ENCODE data around the gene HEATR5B. TPM values are rescaled to one million over a fixed set of nuclear protein-coding genes. Genes with fewer than 3 reads are reported as not detected.

The HEATR5B gene
- total RNA-seq, 1 experiment from 2014 or later, result 13.1 TPM

DNA sequence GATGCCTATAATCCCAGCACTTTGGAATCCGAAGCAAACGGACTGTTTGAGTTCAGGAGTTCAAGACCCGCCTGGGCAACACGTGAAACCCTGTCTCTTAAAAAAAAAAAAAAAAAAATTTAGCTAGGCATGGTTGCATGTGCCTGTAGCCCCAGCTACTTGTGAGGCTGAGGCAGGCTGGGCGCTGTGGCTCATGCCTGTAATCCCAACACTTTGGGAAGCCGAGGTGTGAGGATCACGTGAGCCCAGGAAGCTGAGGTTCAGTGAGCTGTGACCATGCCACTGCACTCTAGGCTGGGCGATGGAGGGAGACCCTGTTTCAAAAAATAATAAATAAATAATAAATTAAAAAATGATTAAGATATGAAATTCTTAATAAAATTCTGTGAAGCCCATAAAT, 108.9 kb downstream of the HEATR5B start:
- TF ChIP-seq, protein P1, sequence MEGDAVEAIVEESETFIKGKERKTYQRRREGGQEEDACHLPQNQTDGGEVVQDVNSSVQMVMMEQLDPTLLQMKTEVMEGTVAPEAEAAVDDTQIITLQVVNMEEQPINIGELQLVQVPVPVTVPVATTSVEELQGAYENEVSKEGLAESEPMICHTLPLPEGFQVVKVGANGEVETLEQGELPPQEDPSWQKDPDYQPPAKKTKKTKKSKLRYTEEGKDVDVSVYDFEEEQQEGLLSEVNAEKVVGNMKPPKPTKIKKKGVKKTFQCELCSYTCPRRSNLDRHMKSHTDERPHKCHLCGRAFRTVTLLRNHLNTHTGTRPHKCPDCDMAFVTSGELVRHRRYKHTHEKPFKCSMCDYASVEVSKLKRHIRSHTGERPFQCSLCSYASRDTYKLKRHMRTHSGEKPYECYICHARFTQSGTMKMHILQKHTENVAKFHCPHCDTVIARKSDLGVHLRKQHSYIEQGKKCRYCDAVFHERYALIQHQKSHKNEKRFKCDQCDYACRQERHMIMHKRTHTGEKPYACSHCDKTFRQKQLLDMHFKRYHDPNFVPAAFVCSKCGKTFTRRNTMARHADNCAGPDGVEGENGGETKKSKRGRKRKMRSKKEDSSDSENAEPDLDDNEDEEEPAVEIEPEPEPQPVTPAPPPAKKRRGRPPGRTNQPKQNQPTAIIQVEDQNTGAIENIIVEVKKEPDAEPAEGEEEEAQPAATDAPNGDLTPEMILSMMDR (IDR thresholded peaks at IDR 0.05; ENCODE audit: unreplicated experiment), result no peak
- no peaks in the 10 kb centered on the region for H3K9me3 Mint-ChIP-seq (ENCODE audit: low read depth, unreplicated experiment)
- no peaks in the 10 kb centered on the region for H3K27me3 Mint-ChIP-seq (ENCODE audit: unreplicated experiment)
- no peak for DNase-seq
- H3K36me3 Mint-ChIP-seq (ENCODE audit: insufficient read depth, unreplicated experiment), result peaks cover 10% of the 10 kb centered on the region
- no peaks in the 10 kb centered on the region for H3K4me1 Mint-ChIP-seq (ENCODE audit: low read depth, unreplicated experiment)
- no peak overlapping the region for H3K27ac Mint-ChIP-seq (ENCODE audit: unreplicated experiment)
- intact Hi-C loops (cut with micrococcal nuclease; ENCODE audit: unreplicated experiment), result no loop called here
- CTCF ChIA-PET, result interaction anchor here (0.6 to 1.0 kb wide), 3 partner anchors 24 to 155 kb away, joined by 3 to 4 read pairs (median 3); no protein-coding TSS in a partner anchor
- no peak overlapping the region for H3K4me3 Mint-ChIP-seq (ENCODE audit: low read depth, unreplicated experiment)
- no TSS peak for BruUV-seq (replicated peaks)

DNA sequence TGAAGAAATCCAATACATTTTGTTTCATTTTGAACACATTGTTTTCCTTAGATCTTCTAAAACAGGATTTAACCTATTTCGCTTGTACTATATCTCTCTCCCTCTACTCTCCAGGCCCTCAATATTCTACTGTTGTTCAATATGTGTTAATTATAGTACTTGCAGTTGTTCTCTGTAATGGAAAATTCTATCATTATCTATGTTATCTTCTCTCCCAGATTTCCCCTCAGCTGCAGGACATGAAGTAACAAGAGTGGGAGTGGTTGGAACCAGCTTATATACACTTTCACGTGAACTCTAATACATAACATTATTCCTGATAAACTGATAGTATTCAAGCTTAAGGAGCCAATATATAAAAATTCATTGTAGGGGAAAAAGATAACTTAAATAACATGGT, 110.9 kb downstream of the HEATR5B start:
- H3K9me3 Mint-ChIP-seq (ENCODE audit: low read depth, unreplicated experiment), result no peaks in the 10 kb centered on the region
- intact Hi-C loops (cut with micrococcal nuclease; ENCODE audit: unreplicated experiment), result no loop called here
- H3K36me3 Mint-ChIP-seq (ENCODE audit: insufficient read depth, unreplicated experiment), result peaks cover 5% of the 10 kb centered on the region
- H3K4me3 Mint-ChIP-seq (ENCODE audit: low read depth, unreplicated experiment), result no peak overlapping the region
- CTCF ChIA-PET, result no interaction called here
- BruUV-seq (replicated peaks), result no TSS peak
- TF ChIP-seq, protein P1 (IDR thresholded peaks at IDR 0.05; ENCODE audit: unreplicated experiment), result no peak
- no peaks in the 10 kb centered on the region for H3K4me1 Mint-ChIP-seq (ENCODE audit: low read depth, unreplicated experiment)
- no peak for DNase-seq
- H3K27me3 Mint-ChIP-seq (ENCODE audit: unreplicated experiment), result no peaks in the 10 kb centered on the region
- no peak overlapping the region for H3K27ac Mint-ChIP-seq (ENCODE audit: unreplicated experiment)

DNA sequence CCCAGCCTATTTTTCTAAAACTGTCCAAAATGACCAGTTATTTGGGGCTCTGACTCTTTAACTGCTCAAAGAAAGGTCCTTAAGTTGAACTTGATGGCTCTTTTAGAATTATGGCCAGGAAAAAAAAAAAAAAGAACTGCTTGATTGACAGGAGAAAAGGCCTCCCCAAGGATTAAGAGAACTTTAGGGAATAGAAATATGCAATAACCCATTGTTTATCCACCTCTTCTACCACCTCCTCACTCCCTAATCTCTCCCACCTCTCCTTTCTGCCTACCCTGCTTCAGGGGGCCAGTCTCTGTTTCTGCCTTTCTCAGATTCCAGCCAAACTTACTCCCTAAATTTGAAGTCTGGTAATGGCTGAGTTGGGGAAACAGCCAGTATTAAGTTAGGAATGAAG, 112.2 kb downstream of the HEATR5B start:
- Mint-ChIP-seq H3K9me3 (ENCODE audit: low read depth, unreplicated experiment) (no peaks in the 10 kb centered on the region), H3K4me3 (ENCODE audit: low read depth, unreplicated experiment) (no peak overlapping the region), H3K27ac (ENCODE audit: unreplicated experiment) (no peak overlapping the region), H3K27me3 (ENCODE audit: unreplicated experiment) (no peaks in the 10 kb centered on the region), H3K4me1 (ENCODE audit: low read depth, unreplicated experiment) (peaks cover 9% of the 10 kb centered on the region), H3K36me3 (ENCODE audit: insufficient read depth, unreplicated experiment) (peaks cover 13% of the 10 kb centered on the region)
- TF ChIP-seq, protein P1 (IDR thresholded peaks at IDR 0.05; ENCODE audit: unreplicated experiment), result no peak
- no peak for DNase-seq
- CTCF ChIA-PET, result no interaction called here
- BruUV-seq (replicated peaks), result no TSS peak
- intact Hi-C loops (cut with micrococcal nuclease; ENCODE audit: unreplicated experiment), result no loop called here

DNA sequence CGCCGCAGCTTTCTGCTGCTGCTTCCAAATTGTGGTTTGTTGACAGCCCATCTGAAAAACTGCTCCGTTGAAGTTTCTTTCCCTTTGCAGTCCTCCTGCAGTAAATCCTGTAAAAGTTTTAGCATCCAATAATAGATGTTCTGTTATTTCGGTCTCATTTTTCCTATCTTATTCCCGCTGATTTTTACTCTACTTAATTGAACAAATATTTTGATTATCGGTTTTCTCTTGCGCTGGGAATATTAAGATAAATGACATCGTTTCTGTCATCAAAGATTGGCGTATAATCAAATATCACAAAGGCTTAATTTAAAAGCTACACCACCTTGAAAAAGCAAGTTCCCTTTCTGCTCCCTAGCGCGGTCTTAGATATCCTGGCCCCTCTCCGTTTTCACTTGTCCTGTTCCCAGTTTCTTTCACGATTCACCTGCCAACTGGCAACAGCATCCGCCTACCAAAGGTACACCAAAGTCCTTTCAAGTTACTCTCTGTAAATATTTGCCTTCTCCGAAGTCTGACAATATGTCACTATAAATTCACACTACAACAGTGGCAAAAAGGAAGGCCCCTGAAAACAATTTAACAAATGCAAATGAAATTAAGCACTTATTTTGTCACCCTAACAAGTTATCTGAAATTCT, 116.8 kb downstream of the HEATR5B start:
- H3K27ac Mint-ChIP-seq (ENCODE audit: unreplicated experiment), result peak overlapping the region; percentile 91
- H3K4me3 Mint-ChIP-seq (ENCODE audit: low read depth, unreplicated experiment), result peak overlapping the region; percentile 90
- no peak for DNase-seq
- H3K27me3 Mint-ChIP-seq (ENCODE audit: unreplicated experiment), result no peaks in the 10 kb centered on the region
- intact Hi-C loops (cut with micrococcal nuclease; ENCODE audit: unreplicated experiment), result no loop called here
- H3K4me1 Mint-ChIP-seq (ENCODE audit: low read depth, unreplicated experiment), result peaks cover 34% of the 10 kb centered on the region
- H3K36me3 Mint-ChIP-seq (ENCODE audit: insufficient read depth, unreplicated experiment), result peaks cover 26% of the 10 kb centered on the region
- CTCF ChIA-PET, result interaction anchor here (0.6 kb wide), 1 partner anchor 20 kb away, joined by 3 read pairs; no protein-coding TSS in a partner anchor
- BruUV-seq (replicated peaks), result TSS peak; percentile 76
- TF ChIP-seq, protein P1 (IDR thresholded peaks at IDR 0.05; ENCODE audit: unreplicated experiment), result no peak
- H3K9me3 Mint-ChIP-seq (ENCODE audit: low read depth, unreplicated experiment), result no peaks in the 10 kb centered on the region

Data from Calu3 (cell line).